HK-2 (cell line): ENCODE data around the gene MYLK.

ENCODE experiments used
- DNase-seq: peaks from one replicate; pipeline ENCODE4 v3.0.0-alpha.2; 2018; ENCODE audit not compliant: unreplicated experiment

The MYLK gene

DNA sequence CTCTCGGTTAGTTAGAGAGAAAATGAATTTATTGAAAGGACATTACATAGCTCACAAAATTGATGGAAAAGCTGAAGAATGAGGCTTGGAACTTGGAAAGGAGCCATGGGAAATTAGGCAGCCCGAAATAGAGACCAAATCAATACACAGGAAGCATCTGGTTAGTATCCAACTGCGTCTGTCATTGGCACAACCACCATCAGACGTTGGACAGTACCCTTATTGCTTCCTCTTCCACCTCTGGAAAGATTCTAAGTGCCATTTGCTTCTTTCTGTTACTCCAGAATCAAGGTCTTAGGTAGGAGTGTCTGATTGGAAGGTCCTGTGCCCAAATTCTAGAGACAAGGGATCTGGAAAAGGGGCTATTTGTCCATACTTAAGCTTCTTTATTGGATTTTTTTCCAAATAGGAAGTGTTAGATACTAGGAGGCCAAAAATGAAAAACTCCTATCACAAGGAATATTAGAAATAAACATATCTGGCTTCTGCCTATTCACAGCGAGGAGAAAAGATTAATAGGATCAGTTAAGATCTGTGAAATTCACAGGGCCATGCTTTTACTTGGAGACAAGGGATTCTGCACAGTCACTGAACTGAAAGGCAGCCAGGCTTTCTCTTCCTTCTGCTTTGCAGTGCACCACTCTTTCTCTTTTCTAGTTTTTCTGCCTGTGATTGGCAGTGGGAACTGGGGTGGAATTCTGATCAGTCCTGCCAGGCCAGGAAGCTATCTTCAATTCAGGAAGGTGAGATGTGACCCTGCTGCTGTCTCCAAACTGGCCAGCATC lies 288.5 kb downstream of the MYLK start:
- DNase-seq, result no peak

DNA sequence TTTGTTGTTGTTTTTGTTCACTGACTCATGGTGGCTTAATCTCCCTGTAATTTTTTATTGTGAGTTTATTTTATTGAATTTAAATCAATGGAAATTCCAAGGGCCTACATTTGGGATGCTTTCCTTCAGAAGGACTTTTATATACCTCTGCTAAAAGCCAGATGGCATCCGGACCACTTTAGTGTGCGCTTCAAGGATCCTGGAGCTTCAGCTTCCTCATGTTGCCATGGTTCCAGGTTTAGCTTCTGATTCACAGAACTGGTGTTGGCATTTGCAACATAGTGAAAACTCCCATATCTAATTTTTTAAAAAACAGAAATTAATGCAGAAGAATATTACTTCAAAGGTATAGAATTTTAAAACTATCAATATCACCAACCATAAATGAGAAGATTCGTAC lies 290.8 kb downstream of the MYLK start:
- no peak for DNase-seq

DNA sequence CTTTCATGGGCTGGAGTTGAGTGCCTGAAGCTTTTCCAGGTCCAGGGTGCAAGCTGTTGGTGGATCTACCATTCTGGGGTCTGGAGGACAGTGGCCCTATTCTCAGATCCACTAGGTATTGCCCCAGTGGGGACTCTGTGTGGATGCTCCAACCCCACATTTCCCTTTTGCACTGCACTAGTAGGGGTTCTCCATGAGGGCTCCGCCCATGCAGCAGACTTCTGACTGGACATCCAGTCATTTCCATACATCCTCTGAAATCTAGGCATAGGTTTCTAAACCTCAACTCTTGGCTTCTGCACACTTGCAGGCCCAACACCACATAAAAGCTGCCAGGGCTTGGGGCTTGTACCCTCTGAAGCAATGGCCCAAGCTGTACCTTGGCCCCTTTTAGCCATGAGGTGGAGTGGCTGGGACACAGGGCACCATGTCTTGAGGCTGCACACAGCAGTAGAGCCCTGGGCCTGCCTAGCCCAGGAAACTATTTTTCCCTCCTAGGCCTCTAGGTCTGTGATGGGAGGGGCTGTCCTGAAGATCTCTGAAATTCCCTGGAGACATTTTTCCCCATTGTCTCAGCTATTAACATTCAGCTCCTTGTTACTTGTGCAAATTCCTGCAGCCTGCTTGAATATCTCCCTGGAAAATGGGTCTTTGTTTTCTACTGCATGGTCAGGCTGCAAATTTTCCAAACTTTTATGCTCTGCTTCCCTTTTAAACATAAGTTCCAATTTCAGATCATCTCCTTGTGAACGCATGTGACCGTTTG lies 293.3 kb downstream of the MYLK start:
- no peak for DNase-seq

DNA sequence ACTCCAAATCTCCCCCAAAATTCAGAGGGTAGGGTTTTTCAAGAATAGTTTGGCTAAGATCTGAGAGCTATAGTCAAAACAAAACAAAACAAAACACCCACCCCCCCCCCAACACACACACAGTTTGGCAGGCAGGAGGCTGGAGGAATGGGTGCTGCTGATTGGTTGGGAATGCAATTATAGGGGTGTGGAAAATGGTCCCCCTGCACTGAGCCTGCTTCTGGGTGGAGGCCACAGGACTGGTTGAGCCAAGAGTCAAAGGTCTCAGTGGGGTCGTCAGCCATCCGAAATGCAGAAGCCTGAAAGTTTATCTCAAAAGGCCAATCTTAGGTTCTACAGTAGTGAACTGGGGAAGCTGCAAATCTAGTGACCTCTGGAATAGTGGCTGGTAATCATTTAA lies 296.7 kb downstream of the MYLK start:
- no peak for DNase-seq

DNA sequence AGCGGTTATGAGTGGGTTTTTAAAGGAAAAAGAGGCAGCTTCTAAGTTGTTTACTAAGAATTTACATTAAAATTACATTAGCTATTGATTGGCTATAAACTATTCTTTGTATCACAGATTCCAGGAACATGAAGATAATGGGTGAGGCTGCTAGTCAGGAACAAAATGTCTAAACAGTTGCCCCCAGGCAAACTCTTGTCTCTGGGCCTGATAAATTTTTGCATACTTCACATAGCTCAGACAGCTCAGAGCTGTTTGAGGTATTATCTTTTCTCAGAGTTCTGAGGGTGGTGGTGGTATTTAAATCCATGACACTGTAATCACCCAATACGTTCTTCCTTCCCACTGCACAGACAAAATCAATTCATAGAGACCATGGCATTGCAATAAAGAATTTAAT lies 297.2 kb downstream of the MYLK start:
- no peak for DNase-seq

DNA sequence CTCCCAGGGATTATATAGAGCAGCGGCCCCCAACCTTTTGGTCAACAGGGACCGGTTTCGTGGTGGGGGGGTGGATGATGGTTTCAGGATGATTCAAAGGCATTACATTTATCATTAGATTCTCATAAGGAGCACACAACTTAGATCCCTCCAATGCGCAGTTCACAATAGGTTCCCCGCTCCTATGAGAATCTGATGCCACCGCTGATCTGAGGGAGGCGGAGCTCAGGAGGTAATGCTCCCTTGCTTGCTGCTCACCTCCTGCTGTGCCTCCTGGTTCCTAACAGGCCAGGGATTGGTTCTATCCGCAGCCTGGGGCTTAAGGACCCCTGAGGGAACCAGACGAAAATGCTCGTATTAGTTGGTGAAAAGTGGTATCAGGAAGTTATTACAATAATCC lies 298.0 kb downstream of the MYLK start:
- DNase-seq, result peak; percentile 68

DNA sequence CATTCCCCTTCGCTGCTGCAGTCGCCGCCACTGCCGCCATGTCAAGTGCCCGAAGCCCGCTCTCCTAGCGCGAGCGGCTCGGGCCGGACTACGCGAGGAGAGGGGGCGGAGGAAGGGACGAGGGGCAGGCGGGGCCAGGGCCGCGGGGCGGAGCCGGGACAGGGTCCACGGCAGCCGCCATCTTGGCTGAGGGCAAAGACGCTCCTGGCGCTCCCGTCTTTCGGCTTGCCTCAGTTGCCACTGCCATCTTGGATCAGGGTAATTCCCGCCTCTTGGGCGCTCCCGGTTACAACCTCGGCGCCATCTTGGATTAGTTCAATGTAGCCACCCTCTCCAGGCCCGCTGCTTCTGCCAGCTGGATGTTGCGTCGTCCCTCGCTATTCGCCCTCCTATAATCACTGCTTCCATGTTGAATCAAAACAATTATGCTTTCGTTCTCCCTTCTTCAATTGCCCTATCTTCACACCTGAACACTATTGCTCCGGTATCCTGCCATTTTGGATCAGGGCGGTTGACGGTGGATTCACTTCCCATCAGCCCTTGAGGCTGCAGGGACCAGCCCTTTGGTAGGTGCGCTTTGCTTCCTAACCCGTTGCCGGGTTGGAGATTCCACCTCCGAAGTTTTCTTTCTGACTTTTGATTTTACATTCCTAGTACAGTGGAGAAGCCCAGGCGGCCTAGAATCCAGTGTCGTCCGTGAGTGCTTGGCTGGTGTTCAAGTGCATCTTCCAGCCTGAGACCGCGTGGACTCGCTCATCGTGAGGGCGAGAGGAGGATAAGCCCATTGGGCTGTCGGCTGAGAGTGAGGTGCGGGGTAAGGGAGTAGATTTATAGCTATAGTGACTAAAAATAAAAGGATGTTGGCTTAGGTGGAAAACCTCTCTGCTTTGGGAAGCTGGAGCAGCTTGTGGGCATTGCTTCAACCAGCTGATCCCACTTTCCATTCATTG lies 298.9 kb downstream of the MYLK start, which contains the start of gene HACD2:
Gene HACD2, minus strand, starts transcription at position 66 of the 950 bp plus-strand sequence. Its CDS starts 26 bp downstream, at position 40.
- DNase-seq, result peak; percentile 98

DNA sequence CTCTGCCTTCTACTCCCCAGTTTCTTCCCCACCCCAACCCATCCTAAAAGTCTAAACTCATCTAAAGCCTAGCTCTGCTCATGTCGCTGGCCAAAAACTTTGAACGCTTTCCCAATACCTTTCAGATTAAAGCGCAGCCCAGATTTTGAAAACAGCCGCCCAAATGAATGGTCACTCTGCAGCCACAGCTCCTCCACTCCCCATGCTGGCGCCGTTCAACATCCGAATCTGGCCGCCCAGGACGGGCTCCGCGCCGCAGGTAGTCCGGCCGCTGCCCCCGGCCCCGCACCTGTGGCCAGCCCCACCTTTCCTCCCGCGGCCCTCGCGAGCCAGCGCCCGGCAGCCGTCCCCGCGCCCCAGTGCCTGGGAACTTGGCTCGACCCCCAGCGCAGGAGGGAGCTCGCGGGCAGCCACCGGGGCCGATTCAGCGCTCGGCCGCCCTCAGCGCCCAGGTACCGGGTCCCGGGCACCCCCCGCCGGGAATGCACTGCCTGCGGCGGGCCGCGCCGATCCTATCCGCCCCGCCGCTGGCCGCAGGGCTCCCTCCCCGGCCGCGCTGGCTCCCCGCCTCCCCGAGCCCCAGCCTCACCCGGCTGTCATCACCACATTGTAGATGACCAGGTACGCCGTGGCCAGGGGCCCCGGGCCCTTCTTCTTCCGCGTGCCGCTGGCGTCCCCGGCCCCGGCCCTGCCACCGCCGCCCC lies 299.7 kb downstream of the MYLK start:
- DNase-seq, result no peak

DNA sequence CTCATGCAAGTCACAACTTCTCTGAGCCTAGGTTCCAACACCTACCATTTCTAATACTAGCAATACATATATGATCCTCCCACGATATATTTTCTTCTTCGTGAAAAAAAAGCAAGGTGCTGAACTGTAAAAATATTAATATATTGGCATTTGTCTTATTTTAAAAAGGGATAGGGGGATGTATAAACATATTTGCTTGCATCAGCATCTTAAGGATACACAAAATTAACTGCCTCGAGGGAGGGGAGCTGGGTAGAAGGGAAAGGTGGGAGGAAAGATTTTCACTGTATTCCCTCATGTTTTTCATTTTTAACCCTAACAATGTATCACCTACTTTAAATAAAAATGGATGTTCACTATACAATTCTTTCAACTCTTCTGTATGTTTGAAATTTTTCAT lies 300.6 kb downstream of the MYLK start:
- no peak for DNase-seq

DNA sequence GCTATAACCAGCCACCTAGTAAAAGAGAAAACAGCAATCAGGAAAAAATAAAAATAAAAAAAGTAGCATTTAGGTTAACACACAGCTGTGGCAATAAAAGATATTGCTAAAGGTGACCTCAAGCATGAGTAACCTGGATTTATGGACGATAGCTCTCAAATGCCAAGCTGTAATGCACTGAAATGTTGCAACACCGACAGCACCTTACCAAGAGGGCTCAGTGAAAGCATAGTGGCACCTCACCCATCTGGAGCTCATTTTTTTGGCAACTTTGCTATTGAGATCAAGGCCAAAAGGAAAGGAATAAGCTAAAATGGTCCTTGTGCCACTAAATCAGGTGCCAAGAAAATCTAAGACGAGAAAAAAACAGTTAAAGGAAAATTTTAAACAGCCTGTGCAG lies 301.8 kb downstream of the MYLK start:
- DNase-seq, result no peak

DNA sequence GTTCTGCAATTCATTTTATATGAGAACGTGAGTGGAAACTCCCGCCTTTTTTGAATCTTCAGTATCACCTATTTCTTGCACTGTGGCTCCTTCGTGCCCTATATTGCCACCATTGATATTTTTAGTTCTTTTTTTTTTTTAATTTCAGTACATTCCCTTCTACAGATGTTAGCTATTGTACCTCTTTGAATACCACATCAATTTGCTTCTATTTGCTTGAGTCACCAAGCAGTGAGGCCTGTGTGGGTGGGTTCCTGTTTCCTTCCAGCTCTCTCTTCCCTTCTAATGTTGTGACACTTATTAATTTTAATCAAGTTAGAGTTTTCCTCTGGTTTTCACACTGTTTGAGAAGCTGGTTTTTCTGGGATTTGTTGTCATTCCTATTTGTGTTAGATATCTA lies 308.0 kb downstream of the MYLK start:
- DNase-seq, result no peak

DNA sequence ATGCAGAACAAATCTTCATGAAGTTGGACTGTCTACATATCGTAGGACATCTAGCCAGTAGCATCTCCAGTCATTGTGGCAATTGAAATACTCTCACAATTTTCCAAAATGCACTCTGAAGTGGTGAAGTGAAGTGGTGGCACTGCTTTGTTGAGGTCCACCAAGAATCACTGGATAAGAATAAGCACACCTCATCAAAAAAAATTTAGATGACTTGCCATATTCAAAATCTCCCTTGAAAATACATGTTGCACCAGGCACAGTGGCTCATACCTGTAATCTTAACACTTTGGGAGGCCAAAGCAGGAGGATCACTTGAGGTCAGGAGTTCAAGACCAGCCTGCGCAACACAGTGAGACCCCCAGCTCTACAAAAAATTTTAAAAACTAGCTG lies 312.2 kb downstream of the MYLK start:
- no peak for DNase-seq

DNA sequence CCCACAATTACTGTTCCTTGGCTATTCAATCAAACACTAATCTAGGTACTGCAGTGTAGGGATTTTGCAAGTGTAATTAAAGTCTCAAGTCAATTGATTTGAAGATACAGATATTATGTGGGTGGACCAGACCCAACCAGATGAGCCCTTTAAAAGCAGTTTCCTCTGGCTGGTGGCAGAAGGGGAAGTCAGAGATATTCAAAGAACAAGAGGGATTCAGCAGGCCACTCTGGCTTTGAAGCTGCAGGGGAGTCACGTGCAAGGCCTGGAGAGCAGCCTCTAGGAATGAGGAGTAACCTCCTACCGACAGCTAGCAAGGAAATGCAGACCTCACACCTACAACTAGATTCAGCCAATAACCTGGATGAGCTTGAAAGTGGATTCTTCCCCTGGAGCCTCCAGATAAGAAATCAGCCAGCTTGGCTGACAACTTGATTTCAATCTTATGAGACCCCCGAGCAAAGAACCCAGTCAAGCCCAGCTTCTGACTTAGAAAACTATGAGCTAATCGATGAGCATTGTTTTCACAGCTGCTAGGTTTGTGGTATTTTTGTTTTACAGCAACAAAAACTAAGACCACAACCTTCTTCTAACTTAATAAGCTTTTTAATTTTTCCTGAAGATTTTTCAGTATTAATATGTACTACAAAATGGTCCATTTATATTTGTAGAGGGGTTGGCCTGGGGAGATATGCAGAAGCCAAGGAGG lies 312.7 kb downstream of the MYLK start:
- DNase-seq, result no peak

DNA sequence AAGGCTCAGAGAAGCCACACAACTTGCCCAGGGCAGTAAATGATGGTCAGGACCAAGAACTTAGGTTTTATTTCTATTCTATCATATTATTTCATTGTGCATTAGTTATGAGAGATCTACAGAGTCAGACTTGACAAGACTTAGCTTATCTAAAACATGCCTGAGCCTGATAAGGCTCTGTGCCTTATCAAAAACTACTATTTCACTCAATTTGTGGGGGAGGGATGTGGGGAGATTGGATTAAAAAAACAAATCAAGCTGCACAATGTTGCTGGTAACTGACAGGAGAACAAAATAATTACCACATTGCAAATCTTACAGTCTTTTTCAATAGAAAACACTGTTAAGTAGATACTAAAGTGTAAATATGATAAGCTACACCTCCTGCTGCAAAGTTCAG lies 315.3 kb downstream of the MYLK start:
- DNase-seq, result no peak

DNA sequence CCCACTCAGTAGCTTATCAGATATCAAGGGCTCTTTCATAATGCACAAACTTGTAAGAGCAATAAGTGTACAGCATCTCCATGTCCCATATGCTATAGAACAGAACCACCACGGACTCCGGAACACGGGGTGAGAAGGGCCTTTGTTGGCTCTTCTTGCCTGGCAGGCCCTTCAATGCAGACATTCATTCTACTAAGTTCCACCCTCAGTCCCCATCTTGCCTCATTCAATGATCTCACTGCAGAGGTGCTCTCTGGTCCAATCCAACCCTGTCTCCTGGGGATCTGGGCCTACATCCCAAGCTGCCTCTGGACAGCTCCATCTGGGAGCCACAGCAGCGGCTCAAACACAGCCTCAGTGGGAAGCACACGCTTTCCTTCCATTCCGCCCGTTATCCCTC lies 316.1 kb downstream of the MYLK start:
- DNase-seq, result no peak

DNA sequence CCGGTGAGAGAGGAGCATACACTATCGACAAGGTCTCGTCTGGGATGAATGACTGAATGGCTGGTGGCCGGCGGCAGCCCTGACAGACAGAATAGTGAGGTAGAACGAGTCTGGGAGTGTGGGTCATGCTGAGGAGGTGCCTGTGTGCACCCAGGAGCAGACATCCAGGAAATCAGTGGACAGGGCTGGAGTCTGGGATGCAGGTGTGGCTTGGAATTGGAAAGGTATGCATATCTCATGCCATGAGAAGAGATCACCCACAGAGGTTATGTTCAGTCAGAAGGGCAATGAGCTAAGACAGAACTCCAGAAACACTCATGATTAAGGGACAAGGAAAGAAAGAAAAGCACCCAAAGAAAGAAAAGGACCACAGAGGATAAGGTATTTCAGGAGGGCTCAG lies 320.1 kb downstream of the MYLK start:
- DNase-seq, result no peak

DNA sequence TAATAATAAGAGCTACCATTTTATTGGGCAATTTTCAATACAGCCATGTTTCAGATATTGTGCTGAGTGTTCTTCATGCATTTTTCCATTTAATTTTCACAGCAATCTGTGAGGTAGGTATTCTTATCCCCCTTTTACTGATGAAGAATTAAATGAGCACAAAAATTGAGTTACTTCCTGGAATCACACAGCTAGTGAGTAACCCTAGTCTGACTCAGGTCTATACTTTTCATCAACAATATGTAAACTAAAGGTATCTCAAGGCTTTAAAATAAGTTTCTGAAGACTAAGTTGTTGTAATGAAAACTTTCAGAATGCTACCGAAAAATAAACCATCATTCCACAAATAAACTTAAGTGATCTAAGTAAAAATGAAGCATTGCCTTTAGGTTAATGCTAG lies 321.6 kb downstream of the MYLK start:
- DNase-seq, result no peak

DNA sequence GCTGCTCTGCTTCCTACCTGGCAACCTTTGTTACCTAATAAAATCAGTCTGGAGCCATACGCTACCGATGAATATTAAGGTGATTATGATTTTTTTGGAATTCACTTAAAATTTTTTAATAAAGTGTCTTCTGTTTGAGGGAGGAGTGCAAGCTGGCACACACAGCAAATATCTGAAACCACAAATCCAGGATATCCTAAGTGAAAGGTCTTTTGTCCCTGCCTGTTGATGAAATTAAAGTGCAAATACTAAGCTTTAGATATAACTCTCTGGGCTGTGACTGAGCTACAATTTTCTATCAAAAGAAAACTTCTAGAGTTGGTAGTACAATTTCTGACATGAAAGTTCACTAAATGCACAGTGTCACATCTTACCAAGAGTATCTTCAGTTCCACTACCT lies 322.9 kb downstream of the MYLK start:
- DNase-seq, result no peak
